Osteocyte (in vitro differentiated cells): ENCODE measurements around the gene TUBA3D. TPM values are rescaled to one million over a fixed set of nuclear protein-coding genes. Genes with fewer than 3 reads are reported as not detected.
"Not testable (repeated sequence)": the region's sequence is repeated elsewhere in the genome, so short reads cannot be mapped to it uniquely, and the experiment has no call there.

Experiments
- DNase-seq: peaks from one replicate; pipeline ENCODE4 v3.0.0; 2021; ENCODE audit warnings: mixed read lengths; ENCODE audit not compliant: unreplicated experiment; ENCODE audit errors: extremely low spot score
- H3K27ac Mint-ChIP-seq: one replicate; pipeline ENCODE4 v1.8.0; 2021; ENCODE audit warnings: mild to moderate bottlenecking, mixed read lengths; ENCODE audit not compliant: unreplicated experiment
- H3K27me3 Mint-ChIP-seq: one replicate; pipeline ENCODE4 v1.8.0; 2021; ENCODE audit warnings: mixed read lengths; ENCODE audit not compliant: unreplicated experiment
- H3K36me3 Mint-ChIP-seq: one replicate; pipeline ENCODE4 v1.8.0; 2021; ENCODE audit warnings: mixed read lengths; ENCODE audit not compliant: unreplicated experiment
- H3K4me1 Mint-ChIP-seq: one replicate; pipeline ENCODE4 v1.8.0; 2021; ENCODE audit warnings: mixed read lengths; ENCODE audit not compliant: unreplicated experiment
- H3K4me3 Mint-ChIP-seq: one replicate; pipeline ENCODE4 v1.8.0; 2021; ENCODE audit warnings: mild to moderate bottlenecking, moderate library complexity, mixed read lengths; ENCODE audit not compliant: unreplicated experiment
- H3K9me3 Mint-ChIP-seq: one replicate; pipeline ENCODE4 v1.8.0; 2021; ENCODE audit warnings: mixed read lengths; ENCODE audit not compliant: unreplicated experiment
- CTCF ChIP-seq: fragments of 200-600 bp; sonication (generic); IDR thresholded peaks from 2 replicates; pipeline ENCODE4 v1.5.0; 2021; ENCODE audit warnings: antibody characterized with exemption, mild to moderate bottlenecking, moderate library complexity
- total RNA-seq: library from RNA; stranded (reverse); gene quantifications from 2 replicates; pipeline ENCODE4 v1.2.1, GENCODE V29; 2021

The TUBA3D gene
- total RNA-seq, 1 donor from 2014 or later = not detected

- not testable (repeated sequence) for H3K27me3 Mint-ChIP-seq, H3K27ac Mint-ChIP-seq, H3K4me3 Mint-ChIP-seq, H3K9me3 Mint-ChIP-seq, DNase-seq, H3K36me3 Mint-ChIP-seq, H3K4me1 Mint-ChIP-seq
Observed at GRCh38 chr2:131478850-131479461, 3.0 kb downstream of the TUBA3D start.

GRCh38 chr2:131480351-131480750, 4.4 kb downstream of the TUBA3D start:
- H3K27ac Mint-ChIP-seq, H3K4me1 Mint-ChIP-seq, H3K4me3 Mint-ChIP-seq, H3K27me3 Mint-ChIP-seq, DNase-seq, H3K9me3 Mint-ChIP-seq, H3K36me3 Mint-ChIP-seq: not testable (repeated sequence)

- not testable (repeated sequence) for DNase-seq, H3K36me3 Mint-ChIP-seq, H3K4me1 Mint-ChIP-seq, H3K27me3 Mint-ChIP-seq, H3K27ac Mint-ChIP-seq, H3K9me3 Mint-ChIP-seq, H3K4me3 Mint-ChIP-seq
Observed at GRCh38 chr2:131482506-131483155, 6.7 kb downstream of the TUBA3D start.

GRCh38 chr2:131483981-131484820, 8.3 kb downstream of the TUBA3D start:
- not testable (repeated sequence) for DNase-seq, H3K27me3 Mint-ChIP-seq, H3K36me3 Mint-ChIP-seq, H3K27ac Mint-ChIP-seq, H3K4me3 Mint-ChIP-seq, H3K4me1 Mint-ChIP-seq, H3K9me3 Mint-ChIP-seq

GRCh38 chr2:131484906-131485460, 9.1 kb downstream of the TUBA3D start:
- H3K27ac Mint-ChIP-seq, H3K4me3 Mint-ChIP-seq, H3K27me3 Mint-ChIP-seq, H3K4me1 Mint-ChIP-seq, H3K36me3 Mint-ChIP-seq, H3K9me3 Mint-ChIP-seq, DNase-seq: not testable (repeated sequence)

GRCh38 chr2:131486201-131486902, 10.4 kb downstream of the TUBA3D start:
- H3K9me3 Mint-ChIP-seq, H3K36me3 Mint-ChIP-seq, H3K4me3 Mint-ChIP-seq, H3K27me3 Mint-ChIP-seq, H3K27ac Mint-ChIP-seq, DNase-seq: not testable (repeated sequence)
- H3K4me1 Mint-ChIP-seq = peaks cover 15% of the 10 kb centered on the region

GRCh38 chr2:131488306-131489205, 12.6 kb downstream of the TUBA3D start:
- DNase-seq = no peak
- Mint-ChIP-seq H3K4me3 (no peak overlapping the region), H3K9me3 (no peaks in the 10 kb centered on the region), H3K36me3 (no peaks in the 10 kb centered on the region), H3K27ac (no peak overlapping the region), H3K27me3 (no peaks in the 10 kb centered on the region), H3K4me1 (peaks cover 19% of the 10 kb centered on the region)
- TF ChIP-seq CTCF = no peak

GRCh38 chr2:131490616-131491468, 14.9 kb downstream of the TUBA3D start:
- peak overlapping the region; percentile 34 for H3K27ac Mint-ChIP-seq
- H3K36me3 Mint-ChIP-seq, H3K27me3 Mint-ChIP-seq, H3K9me3 Mint-ChIP-seq, DNase-seq: not testable (repeated sequence)
- H3K4me3 Mint-ChIP-seq = peak overlapping the region; percentile 71
- H3K4me1 Mint-ChIP-seq = peaks cover 30% of the 10 kb centered on the region

- not testable (repeated sequence) for H3K27me3 Mint-ChIP-seq, H3K36me3 Mint-ChIP-seq, DNase-seq, H3K9me3 Mint-ChIP-seq
- Mint-ChIP-seq H3K27ac (peak overlapping the region; percentile 34), H3K4me1 (peaks cover 30% of the 10 kb centered on the region), H3K4me3 (peak overlapping the region; percentile 71)
Observed at GRCh38 chr2:131491469-131491836, 15.5 kb downstream of the TUBA3D start.
